ENCODE data around the gene POP4. TPM values are rescaled to one million over a fixed set of nuclear protein-coding genes. Genes with fewer than 3 reads are reported as not detected.

POP4 gene
- total and polyA plus RNA-seq, 2 of the 13 experiments (the other 11 are each of a cell fraction or from before 2014, with no cell fraction given): 32.2 to 84.0 TPM

- FAIRE-seq (no peak), DNase-seq (ENCODE audit: low spot score) (no peak), ATAC-seq (no peak)
- Histone ChIP-seq H3K4me2 (ENCODE audit: low read depth, low read length) (no peak overlapping the region), H4K20me1 (ENCODE audit: insufficient read depth, low read length) (no peaks in the 10 kb centered on the region), H3K27me3 (ENCODE audit: control insufficient read depth in 1 of 2, insufficient read depth in 2 of 2, low read length in 2 of 2) (peaks cover 0 to 1% of the 10 kb centered on the region in 2 experiments; a peak in 1 of 5 replicates), H3K9ac (ENCODE audit: insufficient read depth, low read depth, low read length) (no peak overlapping the region), H2AFZ (ENCODE audit: low read length) (no peak overlapping the region), H3K27ac (ENCODE audit: extremely low read length, insufficient read depth, low read length) (no peak overlapping the region), H3K4me1 (ENCODE audit: insufficient read depth, low read length) (no peaks in the 10 kb centered on the region), H3K9me3 (ENCODE audit: low read length) (peaks cover 9% of the 10 kb centered on the region; the same call in 1 of the 2 replicates), H3K79me2 (ENCODE audit: insufficient read depth, low read length) (no peaks in the 10 kb centered on the region), H3K36me3 (replicated peaks in 1 of 2; ENCODE audit: control insufficient read depth in 1 of 2, insufficient read depth in 2 of 2, low read length in 2 of 2) (no peaks in the 10 kb centered on the region), H3K4me3 (replicated peaks in 1 of 3; ENCODE audit: insufficient read depth in 1 of 3, low read depth in 2 of 3, low read length in 3 of 3) (no peak overlapping the region)
- in situ Hi-C loops (cut with HindIII; ENCODE audit: extremely low pct_ligation_motif_present, low pct_unique_long_range_greater_than_20kb) (no loop called here), intact Hi-C loops (cut with micrococcal nuclease; ENCODE audit: unreplicated experiment) (no loop called here)
- TF ChIP-seq ZFP36 (IDR thresholded peaks at IDR 0.05; ENCODE audit: borderline replicate concordance, low read depth, low read length, partially characterized antibody) (no peak), NR0B2 (CRISPR knock-in tag; IDR thresholded peaks at IDR 0.05) (no peak)
- TF ChIP-seq, protein P1, sequence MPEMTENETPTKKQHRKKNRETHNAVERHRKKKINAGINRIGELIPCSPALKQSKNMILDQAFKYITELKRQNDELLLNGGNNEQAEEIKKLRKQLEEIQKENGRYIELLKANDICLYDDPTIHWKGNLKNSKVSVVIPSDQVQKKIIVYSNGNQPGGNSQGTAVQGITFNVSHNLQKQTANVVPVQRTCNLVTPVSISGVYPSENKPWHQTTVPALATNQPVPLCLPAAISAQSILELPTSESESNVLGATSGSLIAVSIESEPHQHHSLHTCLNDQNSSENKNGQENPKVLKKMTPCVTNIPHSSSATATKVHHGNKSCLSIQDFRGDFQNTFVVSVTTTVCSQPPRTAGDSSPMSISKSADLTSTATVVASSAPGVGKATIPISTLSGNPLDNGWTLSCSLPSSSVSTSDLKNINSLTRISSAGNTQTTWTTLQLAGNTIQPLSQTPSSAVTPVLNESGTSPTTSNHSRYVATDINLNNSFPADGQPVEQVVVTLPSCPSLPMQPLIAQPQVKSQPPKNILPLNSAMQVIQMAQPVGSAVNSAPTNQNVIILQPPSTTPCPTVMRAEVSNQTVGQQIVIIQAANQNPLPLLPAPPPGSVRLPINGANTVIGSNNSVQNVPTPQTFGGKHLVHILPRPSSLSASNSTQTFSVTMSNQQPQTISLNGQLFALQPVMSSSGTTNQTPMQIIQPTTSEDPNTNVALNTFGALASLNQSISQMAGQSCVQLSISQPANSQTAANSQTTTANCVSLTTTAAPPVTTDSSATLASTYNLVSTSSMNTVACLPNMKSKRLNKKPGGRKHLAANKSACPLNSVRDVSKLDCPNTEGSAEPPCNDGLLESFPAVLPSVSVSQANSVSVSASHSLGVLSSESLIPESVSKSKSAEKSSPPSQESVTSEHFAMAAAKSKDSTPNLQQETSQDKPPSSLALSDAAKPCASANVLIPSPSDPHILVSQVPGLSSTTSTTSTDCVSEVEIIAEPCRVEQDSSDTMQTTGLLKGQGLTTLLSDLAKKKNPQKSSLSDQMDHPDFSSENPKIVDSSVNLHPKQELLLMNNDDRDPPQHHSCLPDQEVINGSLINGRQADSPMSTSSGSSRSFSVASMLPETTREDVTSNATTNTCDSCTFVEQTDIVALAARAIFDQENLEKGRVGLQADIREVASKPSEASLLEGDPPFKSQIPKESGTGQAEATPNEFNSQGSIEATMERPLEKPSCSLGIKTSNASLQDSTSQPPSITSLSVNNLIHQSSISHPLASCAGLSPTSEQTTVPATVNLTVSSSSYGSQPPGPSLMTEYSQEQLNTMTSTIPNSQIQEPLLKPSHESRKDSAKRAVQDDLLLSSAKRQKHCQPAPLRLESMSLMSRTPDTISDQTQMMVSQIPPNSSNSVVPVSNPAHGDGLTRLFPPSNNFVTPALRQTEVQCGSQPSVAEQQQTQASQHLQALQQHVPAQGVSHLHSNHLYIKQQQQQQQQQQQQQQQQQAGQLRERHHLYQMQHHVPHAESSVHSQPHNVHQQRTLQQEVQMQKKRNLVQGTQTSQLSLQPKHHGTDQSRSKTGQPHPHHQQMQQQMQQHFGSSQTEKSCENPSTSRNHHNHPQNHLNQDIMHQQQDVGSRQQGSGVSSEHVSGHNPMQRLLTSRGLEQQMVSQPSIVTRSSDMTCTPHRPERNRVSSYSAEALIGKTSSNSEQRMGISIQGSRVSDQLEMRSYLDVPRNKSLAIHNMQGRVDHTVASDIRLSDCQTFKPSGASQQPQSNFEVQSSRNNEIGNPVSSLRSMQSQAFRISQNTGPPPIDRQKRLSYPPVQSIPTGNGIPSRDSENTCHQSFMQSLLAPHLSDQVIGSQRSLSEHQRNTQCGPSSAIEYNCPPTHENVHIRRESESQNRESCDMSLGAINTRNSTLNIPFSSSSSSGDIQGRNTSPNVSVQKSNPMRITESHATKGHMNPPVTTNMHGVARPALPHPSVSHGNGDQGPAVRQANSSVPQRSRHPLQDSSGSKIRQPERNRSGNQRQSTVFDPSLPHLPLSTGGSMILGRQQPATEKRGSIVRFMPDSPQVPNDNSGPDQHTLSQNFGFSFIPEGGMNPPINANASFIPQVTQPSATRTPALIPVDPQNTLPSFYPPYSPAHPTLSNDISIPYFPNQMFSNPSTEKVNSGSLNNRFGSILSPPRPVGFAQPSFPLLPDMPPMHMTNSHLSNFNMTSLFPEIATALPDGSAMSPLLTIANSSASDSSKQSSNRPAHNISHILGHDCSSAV (CRISPR knock-in tag; IDR thresholded peaks at IDR 0.05; ENCODE audit: borderline replicate concordance): no peak
- ChIA-PET POLR2A (no interaction called here), CTCF (ENCODE audit: low intra/inter-chr PET ratio, low total read pairs) (no interaction called here)
- WGBS (ENCODE audit: low lambda C conversion rate): 45% methylated on average over 6 of the region's 6 CpGs
- no TSS peak for BruUV-seq (replicated peaks)
Observed at GRCh38 chr19:29560313-29561075, 45.6 kb upstream of the POP4 start.
